LNCAP (cell line): ENCODE measurements around the gene MCTP1.

ENCODE experiments used
- TF ChIP-seq, protein P1 (sequence below): fragments of 450-650 bp; IDR thresholded peaks from 2 replicates; pipeline ENCODE4 v1.5.1; 2017; ENCODE audit warnings: mild to moderate bottlenecking

Gene MCTP1

DNA sequence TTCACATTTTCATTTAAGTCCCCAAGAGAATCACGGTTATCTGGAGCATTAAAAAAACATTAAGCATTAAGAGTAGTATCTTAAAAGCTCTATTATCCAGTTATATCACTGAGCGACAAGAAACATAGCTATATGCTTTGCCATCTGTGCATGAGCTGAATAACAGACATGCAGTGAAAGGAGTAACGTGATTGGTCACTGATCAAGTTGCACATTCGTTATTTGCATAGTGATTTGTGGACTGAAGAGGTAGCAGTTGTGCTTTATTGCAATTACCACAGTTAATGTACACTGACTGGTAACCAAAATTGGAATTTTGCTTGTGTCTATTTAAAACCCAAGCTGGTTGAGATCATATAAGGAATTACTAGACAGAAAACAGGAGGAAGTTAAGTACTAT is 107.4 kb downstream of the MCTP1 start:
- TF ChIP-seq, protein P1, sequence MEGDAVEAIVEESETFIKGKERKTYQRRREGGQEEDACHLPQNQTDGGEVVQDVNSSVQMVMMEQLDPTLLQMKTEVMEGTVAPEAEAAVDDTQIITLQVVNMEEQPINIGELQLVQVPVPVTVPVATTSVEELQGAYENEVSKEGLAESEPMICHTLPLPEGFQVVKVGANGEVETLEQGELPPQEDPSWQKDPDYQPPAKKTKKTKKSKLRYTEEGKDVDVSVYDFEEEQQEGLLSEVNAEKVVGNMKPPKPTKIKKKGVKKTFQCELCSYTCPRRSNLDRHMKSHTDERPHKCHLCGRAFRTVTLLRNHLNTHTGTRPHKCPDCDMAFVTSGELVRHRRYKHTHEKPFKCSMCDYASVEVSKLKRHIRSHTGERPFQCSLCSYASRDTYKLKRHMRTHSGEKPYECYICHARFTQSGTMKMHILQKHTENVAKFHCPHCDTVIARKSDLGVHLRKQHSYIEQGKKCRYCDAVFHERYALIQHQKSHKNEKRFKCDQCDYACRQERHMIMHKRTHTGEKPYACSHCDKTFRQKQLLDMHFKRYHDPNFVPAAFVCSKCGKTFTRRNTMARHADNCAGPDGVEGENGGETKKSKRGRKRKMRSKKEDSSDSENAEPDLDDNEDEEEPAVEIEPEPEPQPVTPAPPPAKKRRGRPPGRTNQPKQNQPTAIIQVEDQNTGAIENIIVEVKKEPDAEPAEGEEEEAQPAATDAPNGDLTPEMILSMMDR = no peak

DNA sequence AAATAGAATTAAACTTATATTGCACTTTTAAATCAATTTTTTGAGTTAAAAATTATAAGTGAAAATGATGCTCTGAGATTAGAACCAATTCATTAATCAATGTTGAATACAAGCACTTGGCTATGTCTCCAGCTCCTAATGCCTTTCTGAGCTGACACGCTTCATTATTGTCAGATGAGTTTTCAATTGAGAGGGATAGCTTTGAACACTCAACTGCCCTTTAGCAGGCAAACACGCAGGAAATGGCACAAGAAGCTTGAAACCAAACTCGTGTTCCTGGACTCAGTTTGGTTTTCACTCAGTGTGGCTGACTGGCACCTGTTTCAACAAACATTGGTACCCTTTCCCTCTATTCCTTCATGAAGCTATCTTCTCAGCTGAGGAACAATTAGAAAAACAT is 109.8 kb downstream of the MCTP1 start:
- TF ChIP-seq, protein P1 = no peak

DNA sequence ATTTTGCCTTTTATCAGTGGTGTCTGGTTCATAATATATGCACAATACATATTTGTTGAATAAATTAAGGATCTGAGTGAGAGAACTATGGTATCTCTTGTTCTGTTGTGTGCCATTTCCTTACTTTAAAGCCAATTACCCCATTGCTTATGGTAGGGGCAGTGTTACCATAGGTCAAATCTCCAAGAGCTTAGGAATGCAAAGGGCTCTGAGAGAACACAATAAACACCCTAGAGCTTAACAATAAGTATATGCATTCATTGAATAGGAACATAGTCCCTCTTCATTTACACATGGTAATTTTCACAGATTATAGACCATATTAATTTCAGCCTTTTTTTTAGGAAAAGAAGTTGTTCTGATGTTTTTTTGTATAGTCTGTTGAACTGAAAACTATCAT is 112.2 kb downstream of the MCTP1 start:
- TF ChIP-seq, protein P1 = no peak

DNA sequence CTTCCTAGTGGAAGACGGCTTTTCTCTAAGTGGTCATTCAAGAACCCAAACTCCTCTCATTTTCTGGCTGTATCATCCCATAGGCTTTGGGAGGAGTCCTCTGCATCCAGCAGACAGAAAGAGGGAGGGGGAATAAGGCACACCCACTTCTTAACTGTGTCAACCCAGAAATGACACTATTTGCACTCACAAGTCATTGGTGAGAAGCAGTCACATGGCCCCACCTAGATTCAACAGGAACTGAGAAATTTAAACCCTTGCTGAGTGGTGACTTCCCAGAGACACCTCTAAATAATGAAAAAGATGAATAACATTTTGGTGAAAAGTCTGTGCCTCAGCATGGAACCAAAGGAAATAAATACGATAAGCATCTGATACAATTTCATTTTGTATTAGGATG is 120.0 kb downstream of the MCTP1 start:
- TF ChIP-seq, protein P1 = no peak

DNA sequence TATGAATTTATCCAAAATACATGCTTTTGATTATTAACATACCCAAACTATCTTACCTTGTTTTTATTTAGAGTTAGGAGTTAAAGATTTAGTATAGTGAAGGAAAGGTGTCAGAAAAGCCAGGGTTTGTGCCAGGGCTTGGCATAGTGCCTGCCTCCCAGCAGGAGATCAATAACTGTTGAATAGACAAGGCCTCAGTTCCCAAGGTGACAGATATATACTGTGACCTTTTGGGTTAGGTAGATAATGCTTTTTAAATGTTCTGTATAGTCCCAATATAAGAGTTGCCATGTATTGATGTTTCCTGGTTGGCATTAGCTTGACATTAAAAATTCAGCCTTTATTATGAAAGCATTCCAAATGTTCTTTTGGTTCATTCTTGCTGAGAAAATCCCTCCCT is 121.8 kb downstream of the MCTP1 start:
- TF ChIP-seq, protein P1 = no peak

DNA sequence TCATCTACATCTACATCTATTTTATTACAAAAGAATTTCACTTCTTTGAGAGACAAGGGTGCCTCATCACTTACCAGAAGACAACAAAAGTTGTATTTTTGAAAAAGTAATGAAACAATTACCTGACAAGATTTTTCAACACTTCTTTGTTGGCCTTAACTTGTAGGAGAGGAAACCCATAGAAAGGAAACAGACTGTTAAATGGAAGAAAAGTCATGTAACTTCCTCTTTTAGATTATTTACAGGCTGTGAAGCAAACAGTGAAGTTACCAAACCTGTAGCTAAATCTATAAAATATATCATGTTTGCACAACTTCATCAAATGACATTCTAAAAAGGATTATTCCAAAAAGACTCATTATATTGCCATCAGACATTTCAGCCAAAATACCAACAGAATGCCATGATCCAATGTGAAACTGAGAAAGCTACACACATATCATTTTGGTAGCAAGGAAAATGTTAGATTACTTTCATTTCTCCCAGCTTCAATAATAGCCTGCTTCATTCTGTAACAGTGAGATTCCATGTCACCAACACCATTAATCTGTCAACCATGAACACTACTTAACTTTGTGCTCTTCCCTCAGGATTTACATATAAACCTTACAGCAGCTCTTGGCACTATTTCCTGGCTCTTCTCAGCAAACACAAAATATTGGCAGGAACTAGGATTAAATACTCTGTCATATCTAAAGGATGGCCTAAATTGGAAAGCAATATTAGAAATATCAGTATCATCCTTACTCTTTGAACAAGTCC is 122.5 kb downstream of the MCTP1 start:
- TF ChIP-seq, protein P1 = no peak

DNA sequence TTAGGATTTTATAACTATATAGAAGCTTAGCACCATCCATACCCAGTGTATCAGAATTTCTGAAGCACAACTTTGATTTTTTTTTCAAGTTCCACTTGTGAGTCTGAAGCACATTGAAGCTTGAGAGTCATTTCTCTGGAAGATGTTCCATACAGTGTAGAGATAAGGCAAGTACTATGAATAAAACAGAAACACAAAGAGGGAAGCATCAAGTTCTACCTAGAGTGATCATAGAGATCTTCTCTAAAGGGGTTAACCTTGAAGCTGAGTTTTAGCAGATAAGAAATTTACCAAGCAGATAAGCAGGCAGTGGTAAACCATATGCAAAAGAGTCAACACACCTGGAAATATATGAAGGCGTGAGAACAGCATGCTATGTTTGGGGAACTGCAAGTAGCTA is 125.3 kb downstream of the MCTP1 start:
- TF ChIP-seq, protein P1 = no peak

DNA sequence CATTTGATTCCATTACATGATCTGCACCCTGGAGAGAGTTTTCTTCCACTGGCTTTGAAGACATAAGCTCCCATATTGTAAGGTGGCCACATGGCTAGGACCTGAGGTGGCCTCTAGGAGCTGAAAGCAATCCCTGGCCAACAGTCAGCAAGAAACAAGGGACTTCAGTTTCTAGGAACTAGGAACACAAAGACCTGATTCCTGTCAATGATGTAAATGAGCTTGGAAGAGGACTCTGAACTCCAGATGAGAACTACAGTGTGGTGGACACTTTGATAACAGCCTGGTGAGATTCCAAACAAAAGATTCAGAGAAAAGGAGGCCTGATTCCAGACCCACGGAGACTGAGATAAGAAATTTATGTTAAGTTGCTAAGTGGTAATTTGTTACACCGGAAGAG is 129.0 kb downstream of the MCTP1 start:
- TF ChIP-seq, protein P1 = no peak
